HEK293 (cell line): ENCODE data around the gene OR5H15.

Experiments
- CTCF ChIP-seq: fragments of 450-650 bp; formaldehyde crosslinking; IDR thresholded peaks from 2 replicates; pipeline ENCODE4 v1.5.1; 2016; ENCODE audit warnings: missing biosample characterization, missing genetic modification characterization
- GFI1B ChIP-seq: fragments of 450-650 bp; formaldehyde crosslinking; IDR thresholded peaks from 2 replicates; pipeline ENCODE4 v1.5.1; 2016; ENCODE audit warnings: missing biosample characterization, missing genetic modification characterization
- PATZ1 ChIP-seq: fragments of 450-650 bp; formaldehyde crosslinking; IDR thresholded peaks from 2 replicates; pipeline ENCODE4 v1.5.1; 2016; ENCODE audit warnings: missing biosample characterization, missing genetic modification characterization
- ZBTB10 ChIP-seq: fragments of 450-650 bp; formaldehyde crosslinking; IDR thresholded peaks from 2 replicates; pipeline ENCODE4 v1.5.1; 2016; ENCODE audit warnings: missing biosample characterization, missing genetic modification characterization
- ZBTB48 ChIP-seq: fragments of 450-650 bp; formaldehyde crosslinking; IDR thresholded peaks from 2 replicates; pipeline ENCODE4 v1.5.1; 2016; ENCODE audit warnings: missing biosample characterization, missing genetic modification characterization
- ZBTB8A ChIP-seq: fragments of 450-650 bp; formaldehyde crosslinking; IDR thresholded peaks from 2 replicates; pipeline ENCODE4 v1.5.1; 2016; ENCODE audit warnings: missing biosample characterization, missing genetic modification characterization
- ZFHX2 ChIP-seq: fragments of 450-650 bp; formaldehyde crosslinking; conservative IDR thresholded peaks from 2 replicates; pipeline ENCODE4 v1.5.1; 2016; ENCODE audit warnings: missing biosample characterization, missing genetic modification characterization
- ZNF184 ChIP-seq: fragments of 450-650 bp; IDR thresholded peaks from 2 replicates; pipeline ENCODE4 v1.5.1; 2018; ENCODE audit warnings: missing biosample characterization, mild to moderate bottlenecking, missing genetic modification characterization
- ZNF324 ChIP-seq: fragments of 450-650 bp; formaldehyde crosslinking; IDR thresholded peaks from 2 replicates; pipeline ENCODE4 v1.5.1; 2016; ENCODE audit warnings: missing biosample characterization, missing genetic modification characterization
- ZNF335 ChIP-seq: fragments of 450-650 bp; formaldehyde crosslinking; conservative IDR thresholded peaks from 2 replicates; pipeline ENCODE4 v1.5.1; 2016; ENCODE audit warnings: missing biosample characterization, missing genetic modification characterization
- ZNF501 ChIP-seq: fragments of 450-650 bp; formaldehyde crosslinking; IDR thresholded peaks from 2 replicates; pipeline ENCODE4 v1.5.1; 2016; ENCODE audit warnings: missing biosample characterization, missing genetic modification characterization
- ZNF549 ChIP-seq: fragments of 450-650 bp; IDR thresholded peaks from 2 replicates; pipeline ENCODE4 v1.5.1; 2018; ENCODE audit warnings: missing biosample characterization, missing genetic modification characterization, mild to moderate bottlenecking, inconsistent platforms, moderate library complexity
- ZNF785 ChIP-seq: fragments of 450-650 bp; formaldehyde crosslinking; IDR thresholded peaks from 2 replicates; pipeline ENCODE4 v1.5.1; 2016; ENCODE audit warnings: missing biosample characterization, missing genetic modification characterization
- ZNF791 ChIP-seq: fragments of 450-650 bp; formaldehyde crosslinking; IDR thresholded peaks from 2 replicates; pipeline ENCODE4 v1.5.1; 2016; ENCODE audit warnings: missing biosample characterization, missing genetic modification characterization

GRCh38 chr3:98147179-98147578 lies 19.3 kb upstream of the OR5H15 start, which contains the start of gene OR5H14:
- TF ChIP-seq ZBTB48 (tag by site-specific recombination) (no peak), CTCF (tag by site-specific recombination) (no peak), PATZ1 (tag by site-specific recombination) (no peak), ZBTB8A (no peak), ZFHX2 (tag by site-specific recombination) (no peak), ZNF785 (tag by site-specific recombination) (no peak), ZNF184 (tag by site-specific recombination) (no peak), GFI1B (no peak), ZNF324 (tag by site-specific recombination) (no peak), ZNF501 (no peak), ZBTB10 (tag by site-specific recombination) (no peak), ZNF335 (tag by site-specific recombination) (no peak), ZNF791 (tag by site-specific recombination) (no peak), ZNF549 (tag by site-specific recombination) (no peak)
